RWPE1 (cell line): ENCODE results near the gene ZNF764.

Experiments used
- CTCF ChIA-PET: fragments of 350-600 bp; sonication (Branson Sonifier 250); formaldehyde crosslinking; extraction: SDS; loops from one replicate; lab custom pipeline; 2021; lab: Yijun Ruan, JAX
- POLR2A ChIA-PET: fragments of 400-600 bp; formaldehyde crosslinking; extraction: SDS; loops from one replicate; lab custom pipeline; 2020; ENCODE audit warnings: antibody characterized with exemption; ENCODE audit not compliant: low non-redundant PET; lab: Yijun Ruan, JAX
- DNase-seq: peaks from one replicate; pipeline ENCODE4 v3.0.0; 2012; ENCODE audit warnings: low spot score
- H3K27ac ChIP-seq: fragments of 450-650 bp; 2 replicates; pipeline ENCODE4 v1.5.1; 2017
- CTCF ChIP-seq: fragments of 450-650 bp; conservative IDR thresholded peaks from 2 replicates; pipeline ENCODE4 v1.5.1; 2017; ENCODE audit warnings: low read depth, mild to moderate bottlenecking

Gene ZNF764

DNA sequence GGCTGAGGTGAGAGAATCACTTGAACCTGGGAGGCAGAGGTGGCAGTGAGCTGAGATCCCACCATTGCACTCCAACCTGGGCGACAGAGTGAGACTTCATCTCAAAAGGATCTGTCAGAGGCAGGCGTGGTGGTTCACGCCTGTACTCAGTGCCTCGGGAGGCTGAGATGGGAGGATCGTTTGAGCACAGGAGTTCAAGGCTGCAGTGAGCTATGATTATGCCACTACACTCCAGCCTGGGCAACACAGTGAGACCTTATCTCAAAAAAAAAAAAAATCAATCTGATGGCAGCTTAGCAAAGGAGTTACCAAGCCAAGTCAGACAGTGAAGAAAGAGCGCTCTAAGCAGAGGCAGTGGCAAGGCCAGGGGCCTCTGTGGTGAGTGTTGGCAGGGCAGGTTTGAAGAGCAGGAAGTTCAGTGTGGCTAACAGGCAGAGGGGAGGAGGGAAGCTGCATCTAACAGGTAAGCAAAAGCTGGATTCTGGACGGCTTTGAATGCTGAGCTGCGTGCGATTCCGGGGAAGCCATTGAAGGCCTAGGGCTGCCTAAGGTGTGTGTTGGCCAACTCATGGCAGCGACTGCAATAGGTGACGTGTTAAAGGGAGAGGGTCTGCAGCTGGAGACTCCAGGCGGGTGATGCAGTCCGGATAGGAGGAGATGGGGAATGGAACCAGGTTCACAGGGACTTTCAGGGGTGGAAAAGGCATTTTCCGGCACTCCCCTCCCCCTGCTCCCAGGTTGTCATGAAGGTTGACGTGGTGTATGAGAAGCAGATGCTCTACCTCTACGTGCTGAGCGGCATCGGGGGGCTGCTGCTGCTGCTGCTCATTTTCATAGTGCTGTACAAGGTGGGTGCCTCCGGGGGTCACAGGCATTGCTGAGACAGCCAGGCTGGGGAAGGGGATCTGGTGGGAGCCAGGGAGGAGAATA, 38.8 kb downstream of the ZNF764 start:
- DNase-seq: no peak
- H3K27ac ChIP-seq: no peak overlapping the region
- no peak for TF ChIP-seq CTCF
- ChIA-PET CTCF (no interaction called here), POLR2A (no interaction called here)

- TF ChIP-seq CTCF: no peak
- ChIA-PET POLR2A (no interaction called here), CTCF (interaction anchor here (0.7 to 0.8 kb wide), 3 partner anchors 8 to 69 kb away, joined by 3 to 5 read pairs (median 3); no protein-coding TSS in a partner anchor)
These were observed 39.6 kb downstream of the ZNF764 start for GRCh38 chr16:30518552-30518951.

GRCh38 chr16:30515275-30515674, 42.9 kb downstream of the ZNF764 start:
- H3K27ac ChIP-seq: no peak overlapping the region
- ChIA-PET POLR2A (no interaction called here), CTCF (interaction anchor here (0.6 kb wide), 1 partner anchor 46 kb away, joined by 4 read pairs; no protein-coding TSS in a partner anchor)
- no peak for DNase-seq
- TF ChIP-seq CTCF: no peak

More at GRCh38 chr16:30518552-30518951, 39.6 kb downstream of the ZNF764 start:
- H3K27ac ChIP-seq: no peak overlapping the region
- DNase-seq: no peak

DNA sequence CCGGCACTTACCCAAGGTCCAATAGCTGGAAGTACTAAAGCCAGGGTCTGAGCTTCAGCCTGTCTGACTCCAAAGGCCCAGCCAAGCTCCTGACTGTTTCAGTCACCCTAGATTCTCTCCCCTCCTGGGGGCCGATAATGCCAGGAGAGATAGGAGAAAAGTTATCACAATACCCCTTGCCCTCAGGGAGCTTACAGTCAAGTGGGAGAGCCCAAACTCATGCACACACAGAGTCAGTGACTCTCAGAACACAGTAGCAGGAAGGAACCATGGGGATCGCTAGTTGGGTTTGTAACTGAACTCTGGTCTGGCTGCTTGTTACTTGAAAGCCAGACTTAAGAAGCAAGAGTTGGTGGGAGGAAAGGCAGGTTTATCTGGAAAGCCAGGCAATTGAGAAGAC, 46.7 kb downstream of the ZNF764 start:
- no peak for TF ChIP-seq CTCF
- CTCF ChIA-PET: interaction anchor here (0.5 to 0.6 kb wide), 2 partner anchors 84 to 170 kb away, joined by 3 read pairs; no protein-coding TSS in a partner anchor
- no peak overlapping the region for H3K27ac ChIP-seq
- DNase-seq: no peak
- POLR2A ChIA-PET: no interaction called here

DNA sequence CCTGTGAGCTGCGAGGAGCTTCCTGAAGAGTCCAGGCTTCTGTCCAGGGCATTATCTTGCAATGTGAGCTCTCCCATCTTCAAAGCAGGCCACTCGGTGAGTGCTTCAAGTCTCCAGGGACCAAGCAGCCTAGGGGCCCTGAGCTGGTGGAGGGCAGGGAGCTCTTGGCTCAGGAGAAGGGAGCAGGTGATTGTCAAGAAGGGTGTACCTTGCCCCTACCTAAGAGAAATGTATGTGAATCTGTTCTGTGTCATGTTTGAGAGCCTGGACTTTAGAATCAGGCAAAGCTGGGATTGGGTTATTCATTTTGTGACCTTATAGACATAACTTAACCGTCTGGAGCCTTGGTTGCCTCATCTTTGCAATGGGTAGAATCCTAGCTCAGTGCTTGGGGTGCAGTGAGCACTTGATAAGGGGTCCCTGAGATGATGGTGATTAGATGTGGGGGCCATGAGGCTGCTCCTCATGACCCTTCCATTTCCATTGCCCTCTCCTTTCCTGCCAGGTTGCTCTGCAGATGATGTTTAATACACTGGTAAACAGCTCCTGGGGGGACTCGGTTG, 47.7 kb downstream of the ZNF764 start:
- CTCF ChIA-PET: interaction anchor here (0.7 kb wide), 1 partner anchor 8 kb away, joined by 3 read pairs; no protein-coding TSS in a partner anchor
- H3K27ac ChIP-seq: no peak overlapping the region
- DNase-seq: no peak
- POLR2A ChIA-PET: no interaction called here
- no peak for TF ChIP-seq CTCF

GRCh38 chr16:30509081-30509765, 49.0 kb downstream of the ZNF764 start:
- no peak for TF ChIP-seq CTCF
- POLR2A ChIA-PET: no interaction called here
- no peak for DNase-seq
- no peak overlapping the region for H3K27ac ChIP-seq
- CTCF ChIA-PET: no interaction called here
